ENCODE measurements around the gene PLEKHN1.
A peak's percentile ranks its signal among the peaks of the same experiment; 100 is the strongest.

The PLEKHN1 gene

GRCh38 chr1:966135-966703 lies at the start of gene PLEKHN1:
PLEKHN1 (plus strand) TSS chr1:966482; CDS start chr1:966532, 50 bp downstream.
- peak; percentile 28 for DNase-seq

- no peak for DNase-seq
Observed at GRCh38 chr1:917076-917459, 49.2 kb upstream of the PLEKHN1 start.

GRCh38 chr1:917466-918091 lies 48.7 kb upstream of the PLEKHN1 start:
- DNase-seq = no peak

GRCh38 chr1:918353-918752 lies 47.9 kb upstream of the PLEKHN1 start:
- DNase-seq = no peak

- DNase-seq = no peak
Observed at GRCh38 chr1:918843-919242, 47.4 kb upstream of the PLEKHN1 start.

GRCh38 chr1:919271-919872 lies 46.9 kb upstream of the PLEKHN1 start:
- no peak for DNase-seq

GRCh38 chr1:920010-920409 lies 46.3 kb upstream of the PLEKHN1 start:
- no peak for DNase-seq

GRCh38 chr1:920521-920920 lies 45.8 kb upstream of the PLEKHN1 start:
- no peak for DNase-seq

GRCh38 chr1:921011-921837 lies 45.1 kb upstream of the PLEKHN1 start:
- DNase-seq = peak; percentile 79

GRCh38 chr1:923131-923990 lies 42.9 kb upstream of the PLEKHN1 start, which contains the start of gene SAMD11:
SAMD11 (plus strand) TSS chr1:923923; CDS start chr1:924432, 509 bp downstream.
- peak; percentile 80 for DNase-seq

GRCh38 chr1:923991-924655 lies 42.2 kb upstream of the PLEKHN1 start:
- DNase-seq = no peak

- peak; percentile 37 for DNase-seq
Observed at GRCh38 chr1:924656-925560, 41.4 kb upstream of the PLEKHN1 start.

- DNase-seq = no peak
Observed at GRCh38 chr1:925561-926421, 40.5 kb upstream of the PLEKHN1 start.

GRCh38 chr1:927234-927633 lies 39.0 kb upstream of the PLEKHN1 start:
- no peak for DNase-seq

- no peak for DNase-seq
Observed at GRCh38 chr1:927748-928147, 38.5 kb upstream of the PLEKHN1 start.

GRCh38 chr1:928825-929661 lies 37.2 kb upstream of the PLEKHN1 start:
- no peak for DNase-seq

- no peak for DNase-seq
Observed at GRCh38 chr1:929712-930632, 36.3 kb upstream of the PLEKHN1 start.

GRCh38 chr1:930633-931138 lies 35.6 kb upstream of the PLEKHN1 start:
- DNase-seq = no peak

Measured in suppressor macrophage treated with lipopolysaccharide for 4 hours (primary cell).